Keratinocyte (primary cell): ENCODE results near the gene TCTN1. TPM values are rescaled to one million over a fixed set of nuclear protein-coding genes. Genes with fewer than 3 reads are reported as not detected.
"Not testable (repeated sequence)": the region's sequence is repeated elsewhere in the genome, so short reads cannot be mapped to it uniquely, and the experiment has no call there.

ENCODE experiments used
- DNase-seq: peaks from one replicate; pipeline ENCODE4 v3.0.0-alpha.2; 2011; ENCODE audit warnings: low read depth, missing footprints, low spot score
- FAIRE-seq: peaks from 2 replicates; lab custom pipeline; 2011; peaks lifted over from hg19 to GRCh38; lab: Jason Lieb, UNC
- H2AFZ ChIP-seq: 2 replicates; pipeline ENCODE4 v1.6.0; 2012; ENCODE audit warnings: low read length, control low read depth, inconsistent platforms; ENCODE audit not compliant: control insufficient read depth
- H3K27ac ChIP-seq: 2 replicates; pipeline ENCODE4 v1.5.1; 2011; ENCODE audit warnings: low read length; ENCODE audit not compliant: control insufficient read depth, insufficient read depth
- H3K27me3 ChIP-seq: 3 replicates; pipeline ENCODE4 v1.6.0; 2011; ENCODE audit warnings: low read length; ENCODE audit not compliant: control insufficient read depth, insufficient read depth; ENCODE audit errors: extremely low read depth
- H3K36me3 ChIP-seq, 2 experiments: 2 replicates in 1 of 2; 3 replicates in 1 of 2; pipeline ENCODE4 v1.5.1; 2011; ENCODE audit warnings: low read length in 2 of 2, mild to moderate bottlenecking in 1 of 2; ENCODE audit not compliant: control insufficient read depth in 2 of 2, insufficient read depth in 2 of 2; ENCODE audit errors: extremely low read depth in 1 of 2
- H3K4me1 ChIP-seq: 3 replicates; pipeline ENCODE4 v1.5.1; 2011; ENCODE audit warnings: low read length; ENCODE audit not compliant: control insufficient read depth, insufficient read depth; ENCODE audit errors: extremely low read depth
- H3K4me2 ChIP-seq: 3 replicates; pipeline ENCODE4 v1.6.0; 2011; ENCODE audit warnings: low read depth, low read length; ENCODE audit not compliant: control insufficient read depth, insufficient read depth; ENCODE audit errors: extremely low read depth
- H3K4me3 ChIP-seq, 3 experiments: fragments of 200-600 bp in 1 of 3; sonication (generic) in 1 of 3; 2 replicates in 2 of 3; 3 replicates in 1 of 3; pipeline ENCODE4 v1.5.1; 2011 to 2016; ENCODE audit warnings: low read length in 3 of 3, mild to moderate bottlenecking in 3 of 3, control low read depth in 2 of 3, inconsistent platforms in 1 of 3, low read depth in 1 of 3, mixed read lengths in 1 of 3, mixed run types in 1 of 3, moderate library complexity in 1 of 3; ENCODE audit not compliant: control insufficient read depth in 2 of 3, insufficient read depth in 2 of 3; ENCODE audit errors: extremely low read depth in 1 of 3
- H3K79me2 ChIP-seq: 2 replicates; pipeline ENCODE4 v1.6.0; 2012; ENCODE audit warnings: low read length; ENCODE audit not compliant: control insufficient read depth, insufficient read depth
- H3K9ac ChIP-seq: 3 replicates; pipeline ENCODE4 v1.6.0; 2011; ENCODE audit warnings: low read length; ENCODE audit not compliant: control insufficient read depth, insufficient read depth; ENCODE audit errors: extremely low read depth
- H3K9me1 ChIP-seq: 3 replicates; pipeline ENCODE4 v1.6.0; 2011; ENCODE audit warnings: low read length; ENCODE audit not compliant: control insufficient read depth, insufficient read depth; ENCODE audit errors: extremely low read depth
- H3K9me3 ChIP-seq: 2 replicates; pipeline ENCODE4 v1.5.1; 2012; ENCODE audit warnings: low read depth, low read length; ENCODE audit not compliant: control insufficient read depth
- H4K20me1 ChIP-seq: 3 replicates; pipeline ENCODE4 v1.6.0; 2011; ENCODE audit warnings: low read length; ENCODE audit not compliant: control insufficient read depth, insufficient read depth; ENCODE audit errors: extremely low read depth
- EZH2 ChIP-seq: IDR thresholded peaks from one replicate; pipeline ENCODE4 v1.6.1; 2012; ENCODE audit warnings: inconsistent platforms, mild to moderate bottlenecking, low read length, moderate library complexity
- dilution Hi-C: fragments of 300-500 bp; cut with MboI; formaldehyde crosslinking; loops from one replicate; pipeline ENCODE4 v1.7.0; 2020; ENCODE audit warnings: low sequenced_read_pairs; ENCODE audit not compliant: extremely low pct_ligation_motif_present
- polyA plus RNA-seq, 5 experiments: library from polyadenylated mRNA; depleted of rRNA in 3 of 5; stranded (reverse) in 3 of 5; stranded (forward) in 1 of 5; unstranded in 1 of 5; fragments of >200 nt; gene quantifications; 1 replicate in 1 of 5; 2 replicates in 3 of 5; 3 replicates in 1 of 5; pipeline versions ENCODE4 v1.2.1 to v1.2.3, GENCODE V29; 2011 to 2012; ENCODE audit warnings: missing spikeins in 2 of 5, low read depth in 1 of 5, low replicate concordance in 1 of 5
- TF ChIP-seq, protein P1 (sequence below), 3 experiments: IDR thresholded peaks in 1 of 3; conservative IDR thresholded peaks in 1 of 3; optimal IDR thresholded peaks in 1 of 3; 2 replicates in 2 of 3; 3 replicates in 1 of 3; pipeline versions ENCODE3 to v1.5.1; 2011; ENCODE audit warnings: low read length in 3 of 3, mild to moderate bottlenecking in 3 of 3, moderate library complexity in 2 of 3, control low read depth in 1 of 3, inconsistent platforms in 1 of 3; ENCODE audit not compliant: insufficient read depth in 2 of 3; ENCODE audit errors: extremely low read depth in 1 of 3

The TCTN1 gene
- polyA plus RNA-seq, 1 donor (not counting 4 experiments of a cell fraction or from before 2014, with no cell fraction given) = 30.6 TPM

DNA sequence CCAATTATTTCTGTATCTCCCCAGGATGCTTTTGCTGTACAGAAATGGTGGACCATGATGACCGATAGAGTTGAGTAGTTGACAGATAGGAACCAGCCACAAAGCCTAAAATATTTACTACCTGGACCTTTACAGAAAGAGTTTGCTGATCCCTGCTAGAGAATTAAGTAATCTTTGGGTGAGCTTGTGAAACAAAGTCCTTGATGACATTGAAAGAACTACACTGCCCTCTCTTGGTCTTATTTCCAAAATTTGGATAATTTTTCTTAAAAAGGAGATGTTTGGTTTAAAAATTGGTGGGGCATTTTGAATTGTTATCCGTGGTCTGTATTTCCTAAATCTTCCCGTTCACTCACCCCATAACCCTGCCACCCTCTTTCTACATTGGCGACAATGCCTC is 13.7 kb upstream of the TCTN1 start:
- no peaks in the 10 kb centered on the region for H3K79me2 ChIP-seq
- H3K27ac ChIP-seq = no peak overlapping the region
- H3K4me1 ChIP-seq = no peaks in the 10 kb centered on the region
- H4K20me1 ChIP-seq = no peaks in the 10 kb centered on the region
- H3K9ac ChIP-seq = no peak overlapping the region
- H3K9me3 ChIP-seq = no peaks in the 10 kb centered on the region
- no peak overlapping the region for H3K4me3 ChIP-seq
- TF ChIP-seq, protein P1, sequence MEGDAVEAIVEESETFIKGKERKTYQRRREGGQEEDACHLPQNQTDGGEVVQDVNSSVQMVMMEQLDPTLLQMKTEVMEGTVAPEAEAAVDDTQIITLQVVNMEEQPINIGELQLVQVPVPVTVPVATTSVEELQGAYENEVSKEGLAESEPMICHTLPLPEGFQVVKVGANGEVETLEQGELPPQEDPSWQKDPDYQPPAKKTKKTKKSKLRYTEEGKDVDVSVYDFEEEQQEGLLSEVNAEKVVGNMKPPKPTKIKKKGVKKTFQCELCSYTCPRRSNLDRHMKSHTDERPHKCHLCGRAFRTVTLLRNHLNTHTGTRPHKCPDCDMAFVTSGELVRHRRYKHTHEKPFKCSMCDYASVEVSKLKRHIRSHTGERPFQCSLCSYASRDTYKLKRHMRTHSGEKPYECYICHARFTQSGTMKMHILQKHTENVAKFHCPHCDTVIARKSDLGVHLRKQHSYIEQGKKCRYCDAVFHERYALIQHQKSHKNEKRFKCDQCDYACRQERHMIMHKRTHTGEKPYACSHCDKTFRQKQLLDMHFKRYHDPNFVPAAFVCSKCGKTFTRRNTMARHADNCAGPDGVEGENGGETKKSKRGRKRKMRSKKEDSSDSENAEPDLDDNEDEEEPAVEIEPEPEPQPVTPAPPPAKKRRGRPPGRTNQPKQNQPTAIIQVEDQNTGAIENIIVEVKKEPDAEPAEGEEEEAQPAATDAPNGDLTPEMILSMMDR (optimal IDR thresholded peaks at IDR 0.05 in 1 of 3, IDR thresholded peaks at IDR 0.05 in 1 of 3, conservative IDR thresholded peaks at IDR 0.05 in 1 of 3; ENCODE audit: extremely low read depth in 1 of 3, insufficient read depth in 2 of 3, low read length in 3 of 3) = peak in 1 of 3 experiments; percentile 42
- TF ChIP-seq EZH2 = no peak
- H3K27me3 ChIP-seq = no peaks in the 10 kb centered on the region
- dilution Hi-C loops = no loop called here
- H2AFZ ChIP-seq = no peak overlapping the region
- DNase-seq (no peak), FAIRE-seq (no peak)
- no peak overlapping the region for H3K4me2 ChIP-seq
- H3K36me3 ChIP-seq = no peaks in the 10 kb centered on the region
- H3K9me1 ChIP-seq = no peaks in the 10 kb centered on the region

DNA sequence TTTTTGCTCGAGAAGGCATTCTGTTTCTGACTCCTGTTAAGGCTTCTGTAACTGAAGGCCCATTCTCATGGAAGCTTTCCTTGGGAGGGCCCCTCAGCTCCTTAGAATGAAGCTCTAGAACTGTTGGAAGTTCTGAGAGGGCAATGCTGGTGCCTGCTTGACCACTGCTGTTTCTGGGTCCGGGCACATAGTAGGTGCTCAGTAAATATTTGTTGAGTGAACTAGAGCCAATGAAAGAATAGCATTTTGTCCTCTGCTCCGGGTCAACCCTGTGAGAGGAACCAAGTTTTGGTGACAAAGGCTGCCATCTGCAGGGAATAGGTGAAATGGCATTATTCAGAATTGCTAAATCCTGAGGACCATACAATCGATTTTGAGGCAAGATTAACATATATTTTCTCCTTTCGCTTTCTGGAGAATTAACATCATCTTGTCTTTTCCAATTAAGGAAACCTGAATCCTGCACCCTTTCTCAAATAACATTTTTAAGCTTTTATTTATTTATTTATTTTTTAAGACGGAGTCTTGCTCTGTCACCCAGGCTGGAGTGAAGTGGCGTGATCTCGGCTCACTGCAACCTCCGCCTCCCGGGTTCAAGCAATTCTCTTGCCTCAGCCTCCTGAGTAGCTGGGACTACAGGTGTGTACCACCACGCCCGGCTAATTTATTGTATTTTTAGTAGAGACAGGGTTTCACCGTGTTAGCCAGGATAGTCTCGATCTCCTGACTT is 11.7 kb upstream of the TCTN1 start:
- DNase-seq, H3K4me3 ChIP-seq, dilution Hi-C loops, H3K4me1 ChIP-seq, H3K36me3 ChIP-seq, H3K9me3 ChIP-seq, H3K9me1 ChIP-seq, H4K20me1 ChIP-seq, H3K27me3 ChIP-seq, H3K4me2 ChIP-seq, H2AFZ ChIP-seq, H3K27ac ChIP-seq, H3K9ac ChIP-seq, H3K79me2 ChIP-seq: not testable (repeated sequence)
- TF ChIP-seq, protein P1 (optimal IDR thresholded peaks at IDR 0.05 in 1 of 3, IDR thresholded peaks at IDR 0.05 in 1 of 3, conservative IDR thresholded peaks at IDR 0.05 in 1 of 3; ENCODE audit: extremely low read depth in 1 of 3, insufficient read depth in 2 of 3, low read length in 3 of 3) = peak; percentile 58 to 78 (median 72)
- peak; percentile 70 for FAIRE-seq
